HCT116 (cell line): ENCODE measurements around the gene R3HCC1L.

ENCODE experiments used
- CEBPB ChIP-seq: IDR thresholded peaks from 2 replicates; pipeline ENCODE4 v1.6.1; 2012; ENCODE audit warnings: low read depth
- ELF1 ChIP-seq: IDR thresholded peaks from 2 replicates; pipeline ENCODE4 v1.6.1; 2012; ENCODE audit warnings: low read depth, borderline replicate concordance
- EZH2 ChIP-seq: fragments of 200-600 bp; sonication (generic); IDR thresholded peaks from 2 replicates; pipeline ENCODE4 v1.6.1; 2017; ENCODE audit warnings: antibody characterized with exemption, mixed run types
- JUND ChIP-seq: IDR thresholded peaks from 2 replicates; pipeline ENCODE4 v1.6.1; 2012
- POLR2A ChIP-seq: IDR thresholded peaks from 2 replicates; pipeline ENCODE4 v1.7.0; 2011; ENCODE audit warnings: borderline replicate concordance; ENCODE audit not compliant: insufficient read depth, insufficient read length; ENCODE audit errors: extremely low read depth
- POLR2AphosphoS5 ChIP-seq: IDR thresholded peaks from 2 replicates; pipeline ENCODE4 v1.6.1; 2011; ENCODE audit warnings: mild to moderate bottlenecking, low read depth, low read length, moderate library complexity
- SP1 ChIP-seq: IDR thresholded peaks from 2 replicates; pipeline ENCODE4 v1.6.1; 2012; ENCODE audit warnings: low read depth
- SRF ChIP-seq: IDR thresholded peaks from 2 replicates; pipeline ENCODE4 v1.6.1; 2012; ENCODE audit warnings: low read depth
- TF ChIP-seq, protein P1 (sequence below): IDR thresholded peaks from 2 replicates; pipeline ENCODE4 v1.6.1; 2012
- TF ChIP-seq, protein P2 (sequence below), 3 experiments: fragments of 200-600 bp in 1 of 3; sonication (generic) in 1 of 3; IDR thresholded peaks in 2 of 3; conservative IDR thresholded peaks in 1 of 3; 2 replicates each; pipeline ENCODE4 v1.5.1; 2012 to 2017; ENCODE audit warnings: low read depth in 2 of 3, low read length in 2 of 3, antibody characterized with exemption in 1 of 3, borderline replicate concordance in 1 of 3, control low read depth in 1 of 3, mild to moderate bottlenecking in 1 of 3, mixed read lengths in 1 of 3, mixed run types in 1 of 3, moderate library complexity in 1 of 3; ENCODE audit not compliant: insufficient read depth in 1 of 3
- TF ChIP-seq, protein P3 (sequence below): IDR thresholded peaks from 2 replicates; pipeline ENCODE4 v1.6.1; 2012; ENCODE audit warnings: low read depth
- TF ChIP-seq, protein P4 (sequence below): IDR thresholded peaks from 2 replicates; pipeline ENCODE4 v1.6.1; 2012

DNA sequence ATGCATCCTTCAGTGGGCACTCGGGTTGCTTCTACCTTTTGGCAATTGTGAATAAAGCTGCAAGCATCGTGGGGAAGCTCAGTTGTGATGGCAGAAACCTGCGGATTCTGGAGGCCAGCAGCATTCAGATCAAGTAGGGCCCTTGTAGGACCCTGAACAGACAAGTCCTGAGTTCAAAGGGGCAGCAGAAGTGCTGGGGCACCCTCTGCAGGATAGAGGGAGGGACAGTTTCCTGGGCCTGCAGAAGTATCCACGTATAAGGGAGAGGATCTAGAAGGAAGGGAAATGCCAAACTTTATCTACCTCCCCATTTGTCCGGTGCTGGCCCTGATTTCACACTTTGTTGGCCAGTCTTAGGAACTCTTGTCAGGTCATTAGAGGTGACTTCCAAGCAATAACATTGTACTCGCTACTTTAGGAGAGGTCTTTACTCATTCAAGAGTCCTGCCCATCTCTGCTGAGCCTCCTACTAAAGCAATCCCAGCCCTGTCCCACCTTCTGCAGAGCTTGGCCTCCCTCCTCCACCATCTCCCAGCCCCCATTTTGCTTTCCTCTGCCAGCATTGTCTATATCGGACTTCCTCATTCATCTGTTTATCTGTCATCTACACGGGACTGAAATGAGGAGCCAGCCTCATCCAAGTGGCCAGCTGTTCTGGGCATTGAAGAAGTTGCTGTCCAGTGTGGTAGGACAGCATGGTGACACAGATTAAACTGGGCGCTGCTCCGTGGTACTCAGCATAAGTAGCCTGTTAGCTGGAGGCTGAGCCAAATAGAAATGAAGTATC lies 26.6 kb upstream of the R3HCC1L start:
- TF ChIP-seq, protein P1, sequence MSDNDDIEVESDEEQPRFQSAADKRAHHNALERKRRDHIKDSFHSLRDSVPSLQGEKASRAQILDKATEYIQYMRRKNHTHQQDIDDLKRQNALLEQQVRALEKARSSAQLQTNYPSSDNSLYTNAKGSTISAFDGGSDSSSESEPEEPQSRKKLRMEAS: no peak
- TF ChIP-seq SP1 (no peak), JUND (no peak), EZH2 (no peak), SRF (no peak), CEBPB (no peak), POLR2A (no peak), ELF1 (no peak), POLR2AphosphoS5 (no peak)
- TF ChIP-seq, protein P2, sequence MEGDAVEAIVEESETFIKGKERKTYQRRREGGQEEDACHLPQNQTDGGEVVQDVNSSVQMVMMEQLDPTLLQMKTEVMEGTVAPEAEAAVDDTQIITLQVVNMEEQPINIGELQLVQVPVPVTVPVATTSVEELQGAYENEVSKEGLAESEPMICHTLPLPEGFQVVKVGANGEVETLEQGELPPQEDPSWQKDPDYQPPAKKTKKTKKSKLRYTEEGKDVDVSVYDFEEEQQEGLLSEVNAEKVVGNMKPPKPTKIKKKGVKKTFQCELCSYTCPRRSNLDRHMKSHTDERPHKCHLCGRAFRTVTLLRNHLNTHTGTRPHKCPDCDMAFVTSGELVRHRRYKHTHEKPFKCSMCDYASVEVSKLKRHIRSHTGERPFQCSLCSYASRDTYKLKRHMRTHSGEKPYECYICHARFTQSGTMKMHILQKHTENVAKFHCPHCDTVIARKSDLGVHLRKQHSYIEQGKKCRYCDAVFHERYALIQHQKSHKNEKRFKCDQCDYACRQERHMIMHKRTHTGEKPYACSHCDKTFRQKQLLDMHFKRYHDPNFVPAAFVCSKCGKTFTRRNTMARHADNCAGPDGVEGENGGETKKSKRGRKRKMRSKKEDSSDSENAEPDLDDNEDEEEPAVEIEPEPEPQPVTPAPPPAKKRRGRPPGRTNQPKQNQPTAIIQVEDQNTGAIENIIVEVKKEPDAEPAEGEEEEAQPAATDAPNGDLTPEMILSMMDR (IDR thresholded peaks at IDR 0.05 in 2 of 3, conservative IDR thresholded peaks at IDR 0.05 in 1 of 3; ENCODE audit: borderline replicate concordance in 1 of 3, insufficient read depth in 1 of 3, low read depth in 2 of 3, low read length in 2 of 3): no peak
- TF ChIP-seq, protein P3, sequence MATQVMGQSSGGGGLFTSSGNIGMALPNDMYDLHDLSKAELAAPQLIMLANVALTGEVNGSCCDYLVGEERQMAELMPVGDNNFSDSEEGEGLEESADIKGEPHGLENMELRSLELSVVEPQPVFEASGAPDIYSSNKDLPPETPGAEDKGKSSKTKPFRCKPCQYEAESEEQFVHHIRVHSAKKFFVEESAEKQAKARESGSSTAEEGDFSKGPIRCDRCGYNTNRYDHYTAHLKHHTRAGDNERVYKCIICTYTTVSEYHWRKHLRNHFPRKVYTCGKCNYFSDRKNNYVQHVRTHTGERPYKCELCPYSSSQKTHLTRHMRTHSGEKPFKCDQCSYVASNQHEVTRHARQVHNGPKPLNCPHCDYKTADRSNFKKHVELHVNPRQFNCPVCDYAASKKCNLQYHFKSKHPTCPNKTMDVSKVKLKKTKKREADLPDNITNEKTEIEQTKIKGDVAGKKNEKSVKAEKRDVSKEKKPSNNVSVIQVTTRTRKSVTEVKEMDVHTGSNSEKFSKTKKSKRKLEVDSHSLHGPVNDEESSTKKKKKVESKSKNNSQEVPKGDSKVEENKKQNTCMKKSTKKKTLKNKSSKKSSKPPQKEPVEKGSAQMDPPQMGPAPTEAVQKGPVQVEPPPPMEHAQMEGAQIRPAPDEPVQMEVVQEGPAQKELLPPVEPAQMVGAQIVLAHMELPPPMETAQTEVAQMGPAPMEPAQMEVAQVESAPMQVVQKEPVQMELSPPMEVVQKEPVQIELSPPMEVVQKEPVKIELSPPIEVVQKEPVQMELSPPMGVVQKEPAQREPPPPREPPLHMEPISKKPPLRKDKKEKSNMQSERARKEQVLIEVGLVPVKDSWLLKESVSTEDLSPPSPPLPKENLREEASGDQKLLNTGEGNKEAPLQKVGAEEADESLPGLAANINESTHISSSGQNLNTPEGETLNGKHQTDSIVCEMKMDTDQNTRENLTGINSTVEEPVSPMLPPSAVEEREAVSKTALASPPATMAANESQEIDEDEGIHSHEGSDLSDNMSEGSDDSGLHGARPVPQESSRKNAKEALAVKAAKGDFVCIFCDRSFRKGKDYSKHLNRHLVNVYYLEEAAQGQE: no peak
- TF ChIP-seq, protein P4, sequence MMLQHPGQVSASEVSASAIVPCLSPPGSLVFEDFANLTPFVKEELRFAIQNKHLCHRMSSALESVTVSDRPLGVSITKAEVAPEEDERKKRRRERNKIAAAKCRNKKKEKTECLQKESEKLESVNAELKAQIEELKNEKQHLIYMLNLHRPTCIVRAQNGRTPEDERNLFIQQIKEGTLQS: no peak
